Measurements from ENCODE around the gene PTPN18. TPM values are rescaled to one million over a fixed set of nuclear protein-coding genes. Genes with fewer than 3 reads are reported as not detected.

PTPN18 gene
- total and polyA plus RNA-seq, 2 donors (not counting 1 experiment from before 2014, with no cell fraction given): 9.6 to 18.1 TPM

DNA sequence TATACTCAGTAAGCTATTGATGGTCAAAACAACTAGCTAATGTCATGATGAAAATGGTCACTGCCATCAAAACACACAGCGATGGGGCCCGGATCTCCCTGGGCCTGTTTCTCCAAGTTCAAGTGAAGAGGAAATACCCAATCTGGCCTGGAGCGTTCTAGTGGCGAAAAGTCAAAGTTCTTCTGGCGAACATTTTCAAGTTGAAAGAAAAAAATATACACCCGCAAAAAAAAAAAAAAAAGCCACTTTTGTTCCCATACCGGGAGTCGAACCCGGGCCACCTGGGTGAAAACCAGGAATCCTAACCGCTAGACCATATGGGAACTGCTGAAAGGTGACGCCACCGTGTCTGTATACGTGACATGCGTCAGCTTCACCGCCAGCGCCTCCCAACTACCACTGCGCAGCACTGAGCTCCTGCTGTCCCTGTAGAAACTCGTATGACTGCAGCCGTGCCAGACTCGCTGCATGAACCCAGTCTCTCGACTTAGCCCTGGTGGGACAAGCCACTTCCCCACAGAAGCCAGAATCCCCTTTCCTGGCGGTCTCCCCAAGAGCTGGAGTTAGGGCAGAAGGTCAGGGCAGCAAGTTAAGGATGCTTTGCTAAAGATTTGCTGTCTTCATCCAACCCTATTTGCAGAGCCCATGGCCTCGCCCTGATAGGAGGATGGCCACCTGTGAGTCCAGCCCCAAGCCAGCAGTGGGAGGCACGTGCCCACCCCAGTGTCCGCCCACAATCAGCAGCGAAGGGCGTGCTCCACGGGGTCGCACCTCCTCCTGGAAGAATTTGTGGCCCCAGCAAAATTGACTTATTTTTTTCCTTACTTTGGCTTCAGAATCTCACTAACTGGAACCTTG, 18.8 kb upstream of the PTPN18 start:
- H4K20me1 ChIP-seq (ENCODE audit: control insufficient read depth, extremely low read depth, insufficient read depth, low read length): no peaks in the 10 kb centered on the region
- H3K9ac ChIP-seq (ENCODE audit: insufficient read depth, low read length): no peak overlapping the region
- DNase-seq (ENCODE audit: low read depth in 2 of 2): peak; percentile 68 to 87
- H3K36me3 ChIP-seq (ENCODE audit: control insufficient read depth, insufficient read depth, low read length): no peaks in the 10 kb centered on the region
- H3K9me3 ChIP-seq (ENCODE audit: control insufficient read depth, insufficient read depth, low read depth, low read length): no peaks in the 10 kb centered on the region
- H3K79me2 ChIP-seq (ENCODE audit: control insufficient read depth, insufficient read depth, low read length): no peaks in the 10 kb centered on the region
- H3K4me1 ChIP-seq (ENCODE audit: control insufficient read depth, extremely low read depth, insufficient read depth, low read length): no peaks in the 10 kb centered on the region
- H3K27ac ChIP-seq (ENCODE audit: insufficient read depth, low read length): no peak overlapping the region
- peak overlapping the region; percentile 5 for H2AFZ ChIP-seq (ENCODE audit: low read length)
- no peaks in the 10 kb centered on the region for H3K27me3 ChIP-seq (ENCODE audit: control insufficient read depth, insufficient read depth, low read length)
- H3K4me3 ChIP-seq (replicated peaks in 1 of 4; ENCODE audit: control extremely low read depth in 1 of 4, insufficient read depth in 1 of 4, low read depth in 3 of 4, low read length in 4 of 4): peak overlapping the region in 2 of 4 experiments; percentile 32 to 68
- peak overlapping the region; percentile 39 for H3K4me2 ChIP-seq (ENCODE audit: extremely low read depth, insufficient read depth, low read length)
- TF ChIP-seq EZH2 (IDR thresholded peaks at IDR 0.05; ENCODE audit: low read length, missing control alignments): no peak
- TF ChIP-seq, protein P1, sequence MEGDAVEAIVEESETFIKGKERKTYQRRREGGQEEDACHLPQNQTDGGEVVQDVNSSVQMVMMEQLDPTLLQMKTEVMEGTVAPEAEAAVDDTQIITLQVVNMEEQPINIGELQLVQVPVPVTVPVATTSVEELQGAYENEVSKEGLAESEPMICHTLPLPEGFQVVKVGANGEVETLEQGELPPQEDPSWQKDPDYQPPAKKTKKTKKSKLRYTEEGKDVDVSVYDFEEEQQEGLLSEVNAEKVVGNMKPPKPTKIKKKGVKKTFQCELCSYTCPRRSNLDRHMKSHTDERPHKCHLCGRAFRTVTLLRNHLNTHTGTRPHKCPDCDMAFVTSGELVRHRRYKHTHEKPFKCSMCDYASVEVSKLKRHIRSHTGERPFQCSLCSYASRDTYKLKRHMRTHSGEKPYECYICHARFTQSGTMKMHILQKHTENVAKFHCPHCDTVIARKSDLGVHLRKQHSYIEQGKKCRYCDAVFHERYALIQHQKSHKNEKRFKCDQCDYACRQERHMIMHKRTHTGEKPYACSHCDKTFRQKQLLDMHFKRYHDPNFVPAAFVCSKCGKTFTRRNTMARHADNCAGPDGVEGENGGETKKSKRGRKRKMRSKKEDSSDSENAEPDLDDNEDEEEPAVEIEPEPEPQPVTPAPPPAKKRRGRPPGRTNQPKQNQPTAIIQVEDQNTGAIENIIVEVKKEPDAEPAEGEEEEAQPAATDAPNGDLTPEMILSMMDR (conservative IDR thresholded peaks at IDR 0.05 in 1 of 2, IDR thresholded peaks at IDR 0.05 in 1 of 2; ENCODE audit: low read depth in 1 of 2, low read length in 2 of 2): no peak

GRCh38 chr2:130337735-130338325, 18.0 kb upstream of the PTPN18 start:
- H3K4me1 ChIP-seq (ENCODE audit: control insufficient read depth, extremely low read depth, insufficient read depth, low read length): no peaks in the 10 kb centered on the region
- no peaks in the 10 kb centered on the region for H3K9me3 ChIP-seq (ENCODE audit: control insufficient read depth, insufficient read depth, low read depth, low read length)
- no peak overlapping the region for H3K9ac ChIP-seq (ENCODE audit: insufficient read depth, low read length)
- no peak overlapping the region for H3K4me2 ChIP-seq (ENCODE audit: extremely low read depth, insufficient read depth, low read length)
- H3K36me3 ChIP-seq (ENCODE audit: control insufficient read depth, insufficient read depth, low read length): no peaks in the 10 kb centered on the region
- H3K4me3 ChIP-seq (replicated peaks in 1 of 4; ENCODE audit: control extremely low read depth in 1 of 4, insufficient read depth in 1 of 4, low read depth in 3 of 4, low read length in 4 of 4): peak overlapping the region in 1 of 4 experiments; percentile 68
- peak; percentile 72 to 88 for DNase-seq (ENCODE audit: low read depth in 2 of 2)
- no peak for TF ChIP-seq EZH2 (IDR thresholded peaks at IDR 0.05; ENCODE audit: low read length, missing control alignments)
- TF ChIP-seq, protein P1 (conservative IDR thresholded peaks at IDR 0.05 in 1 of 2, IDR thresholded peaks at IDR 0.05 in 1 of 2; ENCODE audit: low read depth in 1 of 2, low read length in 2 of 2): no peak
- no peak overlapping the region for H3K27ac ChIP-seq (ENCODE audit: insufficient read depth, low read length)
- no peaks in the 10 kb centered on the region for H3K27me3 ChIP-seq (ENCODE audit: control insufficient read depth, insufficient read depth, low read length)
- no peaks in the 10 kb centered on the region for H4K20me1 ChIP-seq (ENCODE audit: control insufficient read depth, extremely low read depth, insufficient read depth, low read length)
- H3K79me2 ChIP-seq (ENCODE audit: control insufficient read depth, insufficient read depth, low read length): no peaks in the 10 kb centered on the region
- H2AFZ ChIP-seq (ENCODE audit: low read length): no peak overlapping the region

DNA sequence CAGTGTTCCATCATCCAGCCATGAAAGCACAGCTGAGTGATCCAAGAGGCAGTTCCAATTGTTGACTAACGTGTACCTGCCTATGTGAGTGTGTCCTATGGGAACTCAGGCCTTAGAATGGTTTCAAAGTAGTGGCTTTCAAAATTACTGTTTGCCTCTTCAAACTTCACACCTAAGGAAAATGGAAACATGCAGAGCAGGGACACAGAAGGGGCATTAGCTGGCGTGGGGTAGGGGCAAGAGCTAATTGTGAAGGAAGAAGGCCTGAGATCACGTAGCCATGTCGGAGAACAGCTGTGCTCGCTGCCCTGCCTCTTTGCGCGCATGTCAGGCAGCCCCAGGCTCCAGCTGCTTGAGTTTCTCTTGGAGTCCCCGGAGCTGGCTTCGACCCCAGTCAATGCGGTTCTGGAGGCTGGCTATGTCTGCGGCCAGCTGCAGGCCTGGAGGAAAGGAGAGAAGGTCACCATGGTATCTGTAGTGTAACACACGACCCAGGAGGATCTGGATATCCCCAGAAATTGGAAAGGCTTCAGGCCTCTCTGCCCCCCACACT, 17.0 kb upstream of the PTPN18 start:
- Histone ChIP-seq H3K79me2 (ENCODE audit: control insufficient read depth, insufficient read depth, low read length) (peaks cover 8% of the 10 kb centered on the region), H3K36me3 (ENCODE audit: control insufficient read depth, insufficient read depth, low read length) (no peaks in the 10 kb centered on the region), H3K4me3 (replicated peaks in 1 of 4; ENCODE audit: control extremely low read depth in 1 of 4, insufficient read depth in 1 of 4, low read depth in 3 of 4, low read length in 4 of 4) (no peak overlapping the region), H4K20me1 (ENCODE audit: control insufficient read depth, extremely low read depth, insufficient read depth, low read length) (no peaks in the 10 kb centered on the region), H2AFZ (ENCODE audit: low read length) (no peak overlapping the region), H3K9me3 (ENCODE audit: control insufficient read depth, insufficient read depth, low read depth, low read length) (no peaks in the 10 kb centered on the region), H3K27ac (ENCODE audit: insufficient read depth, low read length) (no peak overlapping the region), H3K4me1 (ENCODE audit: control insufficient read depth, extremely low read depth, insufficient read depth, low read length) (peaks cover 2% of the 10 kb centered on the region), H3K4me2 (ENCODE audit: extremely low read depth, insufficient read depth, low read length) (no peak overlapping the region), H3K9ac (ENCODE audit: insufficient read depth, low read length) (no peak overlapping the region), H3K27me3 (ENCODE audit: control insufficient read depth, insufficient read depth, low read length) (no peaks in the 10 kb centered on the region)
- DNase-seq (ENCODE audit: low read depth in 2 of 2): no peak
- TF ChIP-seq, protein P1 (conservative IDR thresholded peaks at IDR 0.05 in 1 of 2, IDR thresholded peaks at IDR 0.05 in 1 of 2; ENCODE audit: low read depth in 1 of 2, low read length in 2 of 2): no peak
- TF ChIP-seq EZH2 (IDR thresholded peaks at IDR 0.05; ENCODE audit: low read length, missing control alignments): no peak
